HG03342 (cell line): ENCODE measurements around the gene KRTAP5-3.

Experiments
- ATAC-seq: cut with Tn5 transposase; IDR thresholded peaks from one replicate; pipeline ENCODE4 v1.9.1; 2021; ENCODE audit warnings: mild to moderate bottlenecking, moderate library complexity; ENCODE audit not compliant: unreplicated experiment

The KRTAP5-3 gene

DNA sequence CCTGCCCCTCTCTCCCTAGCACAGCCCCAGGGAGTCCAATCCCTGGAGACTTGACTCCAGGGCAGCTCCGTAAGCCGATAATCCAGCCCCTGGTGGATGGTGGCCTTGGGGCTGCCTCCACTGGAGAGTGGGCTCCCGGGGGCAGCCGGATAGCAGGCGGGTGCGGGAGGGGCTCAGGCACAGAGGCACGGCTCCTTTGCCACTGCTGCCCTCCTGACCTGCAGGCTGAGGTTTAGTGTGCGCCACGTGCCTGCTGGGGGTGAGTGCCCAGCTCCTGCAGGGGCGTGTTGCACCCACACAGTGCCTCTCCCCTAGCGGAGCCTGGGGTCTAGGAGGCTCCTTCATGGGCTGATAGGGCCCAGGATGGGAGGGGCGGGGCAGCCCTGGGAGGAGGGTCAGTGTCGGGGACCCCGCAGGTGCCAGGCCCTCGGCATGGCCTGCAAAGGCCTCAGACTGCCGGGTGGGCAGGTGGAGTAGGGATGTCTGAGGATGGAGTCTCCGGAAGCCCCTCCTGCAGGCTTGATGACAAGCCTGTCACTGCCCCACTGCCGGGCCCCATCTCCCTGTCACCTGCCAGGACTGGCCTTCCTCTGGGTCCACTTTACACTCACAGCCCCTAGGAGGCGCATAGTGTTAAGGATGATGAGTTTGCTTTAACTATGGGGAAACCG is 41.7 kb downstream of the KRTAP5-3 start:
- ATAC-seq: no peak

DNA sequence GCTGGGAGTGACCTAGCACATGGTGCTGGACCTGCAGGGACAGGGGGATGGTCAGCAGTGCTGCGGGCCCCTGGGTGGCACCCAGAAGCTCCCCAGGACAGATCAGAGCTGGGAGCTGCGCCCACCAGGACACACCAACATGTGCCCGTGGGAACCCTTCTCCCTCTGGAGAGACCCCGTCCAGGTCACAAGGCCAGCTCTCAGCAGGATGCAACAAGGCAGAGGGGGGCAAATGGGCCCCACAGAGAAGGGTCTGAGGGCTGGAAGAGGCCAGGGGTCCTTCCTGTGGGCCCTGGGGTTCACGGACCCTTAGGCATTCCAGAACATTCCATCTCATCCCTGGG is 42.4 kb downstream of the KRTAP5-3 start:
- no peak for ATAC-seq

DNA sequence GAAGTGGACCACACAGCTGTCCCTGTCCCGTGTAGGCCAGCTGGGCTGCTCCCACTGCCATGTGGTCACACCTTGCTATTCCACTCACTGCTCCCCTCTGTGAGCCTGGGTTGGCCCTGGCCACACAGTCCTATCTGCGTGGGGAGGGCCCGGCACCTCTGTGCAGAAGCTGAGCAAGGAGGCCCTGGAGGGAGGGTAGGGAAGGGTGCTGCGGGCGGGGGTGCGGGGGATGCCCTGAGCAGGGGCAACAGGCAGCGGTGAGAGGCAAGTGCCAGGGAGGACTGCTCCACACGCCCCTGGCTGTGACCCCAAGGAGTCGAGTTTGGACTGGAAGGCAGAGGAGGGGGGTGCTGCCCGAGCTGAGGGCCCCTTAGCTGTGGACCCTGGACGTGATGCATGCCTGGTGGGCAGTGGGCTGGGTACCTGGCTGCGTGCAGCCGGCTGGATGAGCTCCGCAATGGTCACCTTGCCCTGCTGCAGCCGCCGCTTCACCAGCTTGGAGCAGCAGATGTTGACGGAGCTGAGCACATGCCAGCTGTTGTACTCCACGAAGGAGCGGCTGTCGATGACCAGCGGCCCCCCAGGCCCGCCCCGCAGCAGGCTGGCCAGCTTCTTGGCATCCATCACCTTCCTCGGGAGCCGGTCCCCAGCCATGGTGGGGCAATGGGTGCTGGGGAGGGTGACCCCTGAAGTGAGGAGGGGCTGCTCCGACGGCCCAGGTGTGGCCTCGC is 42.9 kb downstream of the KRTAP5-3 start:
- ATAC-seq: no peak

DNA sequence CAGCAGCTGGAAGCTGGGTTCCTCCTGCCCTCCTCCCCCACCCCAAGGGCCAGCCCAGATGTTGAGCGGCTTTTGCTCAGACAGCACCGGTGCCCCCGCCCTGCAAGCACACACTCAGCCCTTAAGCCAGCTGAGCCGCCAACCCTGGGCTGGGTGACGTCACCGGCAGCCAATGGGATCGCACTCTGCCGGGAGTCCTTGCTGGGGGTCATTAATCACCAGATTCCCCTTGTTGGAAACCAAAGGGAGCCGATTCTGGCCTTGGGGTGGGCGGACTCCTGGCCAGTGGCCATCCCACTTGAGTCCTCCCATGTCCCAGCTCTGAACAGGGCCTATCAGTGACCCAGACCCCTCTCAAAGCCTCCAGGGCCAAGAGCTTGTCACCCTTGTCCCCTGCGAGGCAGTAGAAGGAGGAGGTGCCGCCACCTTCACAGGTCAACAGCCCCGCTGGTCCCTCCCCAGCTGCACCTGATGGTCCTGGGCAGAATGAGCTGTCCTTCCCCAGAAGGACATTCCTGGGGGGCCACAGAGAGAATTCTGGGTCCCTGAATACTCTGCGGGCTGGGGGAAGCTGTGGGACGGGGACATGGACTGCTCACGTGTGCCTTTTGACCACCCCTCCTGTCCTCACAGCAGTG is 43.6 kb downstream of the KRTAP5-3 start:
- ATAC-seq: no peak

DNA sequence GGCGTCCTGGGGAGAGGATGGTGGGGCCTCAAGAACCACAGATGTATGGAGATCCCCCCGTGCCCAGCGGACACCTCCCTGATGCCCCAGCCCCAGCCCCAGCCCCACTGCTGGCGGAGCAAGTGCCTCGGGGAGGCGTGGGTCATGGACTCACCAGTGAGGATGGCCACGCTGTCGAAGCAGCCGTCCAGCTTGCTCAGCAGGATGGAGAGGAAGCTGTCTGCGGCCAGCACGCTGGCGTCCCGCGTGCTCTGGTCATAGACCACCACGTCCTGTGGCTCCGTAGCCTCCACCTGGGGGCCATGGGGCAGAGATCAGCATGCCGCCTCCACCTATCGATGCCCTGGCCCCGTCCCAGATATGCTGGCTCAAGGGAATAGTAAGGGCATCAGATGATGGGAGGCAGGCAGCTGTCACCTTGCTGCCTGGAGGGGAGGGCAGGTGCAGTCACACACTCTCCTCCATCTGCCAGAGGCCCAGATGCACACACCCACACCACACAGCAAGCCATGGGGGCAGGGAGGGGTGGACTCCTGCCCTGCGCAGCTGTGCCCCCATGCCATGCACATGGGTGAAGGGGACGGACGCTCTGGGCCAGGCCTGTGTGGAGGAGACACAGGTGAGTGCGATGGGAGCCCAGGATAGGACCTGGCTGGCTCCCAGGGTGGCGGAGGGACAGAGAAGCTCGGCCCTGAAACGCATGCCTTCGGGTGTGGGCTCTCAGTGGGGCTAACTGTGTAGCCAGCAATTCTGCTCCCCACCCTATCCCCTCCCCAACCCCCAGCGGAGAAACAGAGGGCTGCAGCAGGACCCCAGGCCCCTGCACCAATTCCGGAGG is 44.3 kb downstream of the KRTAP5-3 start:
- ATAC-seq: no peak

DNA sequence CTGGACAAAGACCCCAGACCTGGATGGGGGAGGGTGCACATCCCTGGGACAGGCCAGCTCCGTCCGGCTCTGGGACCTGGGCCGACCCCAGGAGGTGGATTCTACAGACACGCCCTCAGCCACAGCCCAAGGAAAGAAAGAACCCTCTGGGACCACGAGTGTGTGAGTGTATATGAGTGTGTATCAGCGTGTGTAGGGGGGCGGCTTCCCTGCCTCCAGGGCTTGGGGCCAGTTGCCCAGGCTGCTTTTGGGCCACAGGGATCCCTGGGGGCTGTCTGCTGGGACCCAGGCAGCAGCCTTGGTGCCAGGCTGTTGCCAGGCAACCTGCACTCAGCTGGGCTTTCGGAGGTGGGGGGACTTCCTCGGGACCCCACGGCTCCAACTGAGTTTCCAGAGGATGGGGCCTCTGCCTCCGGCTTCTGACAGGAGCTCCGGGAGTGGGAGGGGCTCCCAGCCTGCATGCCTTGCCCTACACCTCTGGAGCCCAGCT is 45.1 kb downstream of the KRTAP5-3 start:
- no peak for ATAC-seq

DNA sequence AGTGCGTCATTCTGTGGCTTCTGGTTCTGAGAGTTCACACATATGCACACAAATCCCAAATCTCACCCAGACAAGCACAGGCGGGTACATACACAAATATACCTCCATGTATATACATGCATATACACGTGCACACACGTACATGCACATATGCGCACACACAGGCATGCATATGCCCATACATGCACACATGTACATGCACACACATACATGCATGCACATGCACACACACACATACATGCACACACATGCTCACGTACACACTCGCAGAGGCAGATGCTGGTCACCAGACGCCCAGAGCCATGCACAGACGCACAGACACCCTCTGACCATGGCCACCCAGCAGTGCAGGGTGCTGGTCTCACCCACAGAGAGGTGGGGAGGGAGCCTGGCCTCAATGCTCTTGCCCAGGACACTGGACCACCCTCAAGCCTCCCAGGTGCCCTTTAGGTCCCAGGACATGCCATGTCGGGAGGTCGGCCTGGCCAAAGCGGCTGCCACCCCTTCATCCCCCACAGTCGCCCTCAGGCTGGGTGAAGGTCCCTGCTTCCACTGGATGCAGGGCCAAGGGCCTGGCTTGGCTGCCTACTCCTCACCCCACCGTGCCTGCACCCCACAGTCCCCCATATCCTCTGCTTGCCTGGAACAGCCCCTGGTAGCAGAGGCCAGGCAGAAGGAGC is 45.7 kb downstream of the KRTAP5-3 start:
- no peak for ATAC-seq

DNA sequence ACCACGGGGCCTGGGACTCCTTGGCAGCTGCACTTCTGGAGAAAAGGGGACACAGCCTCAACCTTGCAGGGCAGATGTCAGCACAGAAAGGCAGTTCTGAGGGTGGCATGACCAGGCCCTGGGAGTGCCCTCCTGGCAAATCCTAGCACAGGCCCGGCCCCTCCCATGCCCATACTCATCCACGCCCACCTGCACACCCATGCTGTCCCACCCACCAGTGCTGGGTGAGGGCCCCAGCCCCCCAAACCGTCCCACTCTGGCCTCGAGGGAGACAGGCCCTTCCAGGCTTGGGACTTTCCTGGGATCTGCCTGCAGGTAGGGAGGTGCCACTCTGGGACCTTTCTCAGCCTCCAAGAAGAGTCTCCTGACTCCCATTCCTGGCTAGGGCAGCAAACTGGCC is 46.3 kb downstream of the KRTAP5-3 start:
- no peak for ATAC-seq

DNA sequence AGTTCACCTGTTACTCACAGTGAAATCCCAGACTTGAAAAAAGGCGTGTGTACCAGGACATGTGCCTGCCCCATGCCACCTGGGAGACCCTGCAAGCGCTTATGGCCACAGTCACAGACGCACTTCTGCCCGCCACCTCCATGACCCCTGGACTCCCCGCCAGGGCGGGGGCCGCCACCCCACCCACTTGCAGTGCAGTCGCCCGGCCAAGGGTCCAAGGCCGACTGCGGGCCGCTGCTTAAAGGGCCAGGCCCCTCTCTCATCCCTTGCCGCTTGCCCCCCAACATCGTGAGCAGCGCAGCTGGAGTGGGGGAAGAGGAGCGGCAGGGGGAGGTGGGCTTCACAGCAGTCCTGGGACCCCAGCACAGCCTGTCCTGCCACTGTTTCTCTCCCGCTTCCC is 47.0 kb downstream of the KRTAP5-3 start:
- no peak for ATAC-seq

DNA sequence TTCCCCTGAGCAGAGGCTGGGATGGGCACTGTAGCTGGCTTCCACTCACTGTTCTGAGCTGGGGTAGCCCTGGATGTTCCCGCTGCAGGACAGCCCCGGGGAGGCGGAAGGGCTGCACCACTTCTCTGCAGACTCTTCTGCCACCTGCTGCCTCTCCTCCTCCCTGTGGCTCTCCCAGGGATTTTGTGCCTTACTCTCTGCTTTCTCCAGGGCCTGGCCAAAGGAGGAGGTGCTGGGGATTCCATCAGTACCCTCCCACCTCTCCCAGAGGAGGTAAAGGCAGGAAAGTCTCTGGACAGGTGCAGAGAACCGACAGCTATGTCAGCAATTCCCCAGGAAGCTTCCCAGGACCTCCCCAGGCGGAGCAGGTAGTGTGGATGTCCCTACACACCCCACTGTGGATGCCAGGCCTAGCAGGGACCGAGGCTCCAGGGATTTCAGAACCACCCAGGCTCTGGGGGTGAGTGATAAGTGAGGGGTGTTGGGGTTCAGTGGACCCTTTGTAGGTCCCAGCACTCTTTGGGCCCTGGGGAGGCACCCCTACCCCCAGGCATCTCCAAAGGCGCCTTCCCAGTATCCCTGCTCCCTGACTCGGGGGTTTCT is 47.5 kb downstream of the KRTAP5-3 start:
- ATAC-seq: no peak

DNA sequence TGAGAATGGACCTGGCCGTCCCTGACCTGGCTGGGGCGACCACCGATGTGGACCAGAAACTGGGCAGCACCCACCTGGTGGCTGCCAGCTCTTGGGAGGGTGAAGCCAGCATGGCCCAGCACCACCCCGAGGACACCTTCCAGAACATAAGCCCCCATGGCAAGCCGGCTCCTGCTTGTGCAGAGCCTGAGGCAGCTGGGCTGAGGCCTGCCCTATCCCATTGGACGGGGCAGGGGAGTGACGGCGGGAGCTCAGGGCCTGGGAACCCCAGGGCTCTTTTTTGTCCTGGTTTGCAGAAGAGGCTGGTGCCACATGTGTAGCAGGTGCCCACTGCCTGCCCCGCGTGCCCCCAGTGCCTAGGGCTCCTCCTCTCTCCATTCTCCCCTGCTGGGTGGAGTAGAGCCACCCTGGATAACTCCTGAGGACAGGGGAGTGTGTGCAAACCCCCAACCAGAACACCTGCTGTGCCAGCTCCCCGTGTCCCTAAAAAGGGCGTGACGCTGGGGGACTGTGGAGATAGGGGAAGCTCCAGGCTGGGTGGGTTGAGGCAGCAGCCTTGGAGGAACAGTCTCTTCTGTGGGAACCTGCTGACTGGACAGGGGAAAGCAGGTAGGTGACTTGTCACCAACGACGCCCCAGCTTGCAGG is 48.1 kb downstream of the KRTAP5-3 start:
- ATAC-seq: no peak

DNA sequence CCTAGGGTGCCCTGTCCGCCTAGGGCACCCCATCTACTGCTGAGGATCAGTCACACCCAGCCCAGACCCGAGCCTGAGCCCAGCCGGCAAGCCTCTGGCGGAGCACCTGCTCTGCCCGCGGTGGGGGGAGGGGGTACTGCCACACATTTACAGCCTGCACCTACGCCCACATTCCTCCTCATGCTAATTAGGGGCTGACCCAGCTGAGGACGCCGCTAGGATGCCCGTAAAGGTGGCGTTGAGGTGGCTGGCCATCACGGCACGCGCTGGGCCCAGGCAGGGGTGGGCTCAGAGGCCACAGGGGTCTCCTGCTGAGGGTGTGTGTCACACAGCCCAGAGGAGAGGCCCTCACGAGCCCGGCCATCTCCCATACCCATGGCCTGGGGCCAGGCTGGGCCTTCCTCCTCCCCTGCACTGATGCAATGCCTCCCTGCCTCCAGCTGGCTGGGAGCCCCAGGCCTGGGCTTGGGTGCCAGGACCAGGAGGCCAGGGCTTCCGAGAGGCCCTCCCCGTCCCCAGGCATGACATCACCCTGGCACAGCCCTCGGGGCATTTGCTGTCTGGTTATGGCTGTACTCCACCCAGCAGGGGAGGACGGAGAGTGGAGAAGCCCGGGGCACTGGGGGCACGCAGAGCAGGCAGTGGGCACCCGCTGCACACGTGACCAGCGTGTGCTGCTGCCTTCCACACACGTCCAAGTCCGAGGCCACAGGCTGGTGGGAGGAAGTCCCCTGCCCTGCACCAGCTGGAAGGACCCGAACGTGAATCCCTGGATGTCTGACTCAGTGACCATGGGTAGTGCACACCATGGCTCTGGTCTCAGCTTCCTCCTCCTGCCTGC is 48.9 kb downstream of the KRTAP5-3 start:
- no peak for ATAC-seq

DNA sequence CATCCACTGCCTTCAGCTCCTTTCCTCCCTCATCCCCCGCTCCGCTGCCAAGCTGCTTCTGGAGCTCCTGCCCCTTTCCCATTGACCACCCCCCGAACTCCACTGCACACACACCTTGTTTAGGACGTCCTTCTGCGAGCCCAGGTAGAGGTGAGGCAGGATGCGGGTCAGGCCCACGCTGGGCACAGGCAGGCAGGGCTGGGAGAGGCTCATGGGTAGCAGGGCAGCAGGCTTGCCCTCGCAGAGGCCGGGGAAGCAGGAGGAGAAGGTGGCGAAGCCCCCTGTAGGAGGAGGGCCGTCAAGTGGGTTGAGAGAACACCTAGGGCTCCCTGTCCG is 49.5 kb downstream of the KRTAP5-3 start:
- no peak for ATAC-seq

DNA sequence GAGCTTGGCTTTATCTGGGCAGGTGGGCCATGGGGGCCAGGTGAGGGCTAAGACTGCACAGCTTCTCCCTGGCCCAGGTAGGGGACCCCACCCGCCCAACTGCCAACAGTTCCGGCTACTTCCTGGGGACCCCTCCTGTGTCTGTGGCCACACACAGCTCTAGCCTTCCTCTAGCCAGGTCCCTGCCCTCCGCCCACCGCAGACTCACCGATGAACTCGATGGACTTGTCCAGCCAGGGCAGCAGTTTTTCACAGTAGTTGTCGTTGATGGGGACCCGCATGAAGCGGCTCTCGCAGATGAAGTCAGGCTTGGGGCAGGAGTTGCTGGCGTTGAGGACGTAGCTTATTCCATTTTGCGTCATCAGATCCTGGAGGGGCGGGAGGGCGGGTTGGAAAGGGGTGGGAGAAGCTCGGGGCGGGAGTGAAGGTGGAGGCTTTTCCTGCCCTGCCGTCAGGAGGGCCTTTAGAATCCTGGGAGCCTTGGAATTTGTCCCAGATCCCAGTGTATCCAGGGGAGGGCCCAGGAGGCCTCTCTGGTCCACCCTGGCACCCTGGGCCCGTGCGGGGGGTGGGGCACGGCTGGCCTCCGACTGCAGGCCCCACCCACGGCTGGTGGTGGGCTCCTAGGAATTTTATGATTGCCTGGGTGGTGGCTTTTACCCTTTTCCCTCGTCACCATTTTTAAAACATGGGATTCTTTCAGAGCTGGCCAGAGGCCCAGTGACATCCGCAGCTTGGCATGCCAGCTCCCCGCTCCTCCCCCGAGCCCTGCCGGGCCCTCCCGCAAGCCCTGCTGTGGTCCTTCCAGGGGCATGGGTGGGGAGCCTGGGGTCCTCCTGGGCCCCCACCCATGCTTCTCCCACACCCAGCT is 50.1 kb downstream of the KRTAP5-3 start:
- ATAC-seq: no peak
